Hepatocyte (in vitro differentiated cells): ENCODE data around the gene PCID2. TPM values are rescaled to one million over a fixed set of nuclear protein-coding genes. Genes with fewer than 3 reads are reported as not detected.
"Not testable (repeated sequence)": the region's sequence is repeated elsewhere in the genome, so short reads cannot be mapped to it uniquely, and the experiment has no call there.

ENCODE experiments used
- DNase-seq: peaks from one replicate; pipeline ENCODE4 v3.0.0-alpha.2; 2016; ENCODE audit warnings: low spot score
- H2AFZ ChIP-seq: fragments of 200-600 bp; sonication (generic); 2 replicates; pipeline ENCODE4 v1.6.0; 2016; ENCODE audit warnings: antibody characterized with exemption, mild to moderate bottlenecking
- H3K27ac ChIP-seq: fragments of 200-600 bp; sonication (generic); 2 replicates; pipeline ENCODE4 v1.5.1; 2016; ENCODE audit warnings: mild to moderate bottlenecking
- H3K27me3 ChIP-seq: fragments of 200-600 bp; sonication (generic); 2 replicates; pipeline ENCODE4 v1.6.1; 2016
- H3K36me3 ChIP-seq: fragments of 200-600 bp; sonication (generic); replicated peaks from 2 replicates; pipeline ENCODE4 v1.5.1; 2016; ENCODE audit warnings: low read depth; ENCODE audit not compliant: insufficient read depth
- H3K4me1 ChIP-seq: fragments of 200-600 bp; sonication (generic); 2 replicates; pipeline ENCODE4 v1.5.1; 2016; ENCODE audit warnings: mild to moderate bottlenecking, moderate library complexity; ENCODE audit not compliant: insufficient read depth
- H3K4me2 ChIP-seq: fragments of 200-600 bp; sonication (generic); 2 replicates; pipeline ENCODE4 v1.6.0; 2016
- H3K4me3 ChIP-seq: fragments of 200-600 bp; sonication (generic); 2 replicates; pipeline ENCODE4 v1.5.1; 2016; ENCODE audit warnings: mild to moderate bottlenecking
- H3K79me2 ChIP-seq: fragments of 200-600 bp; sonication (generic); 2 replicates; pipeline ENCODE4 v1.6.0; 2017; ENCODE audit warnings: mild to moderate bottlenecking
- H3K9me2 ChIP-seq: fragments of 200-600 bp; sonication (generic); replicated peaks from 2 replicates; pipeline ENCODE4 v1.6.0; 2017; ENCODE audit warnings: mild to moderate bottlenecking; ENCODE audit not compliant: insufficient read depth
- H3K9me3 ChIP-seq: fragments of 200-600 bp; sonication (generic); 2 replicates; pipeline ENCODE4 v1.5.1; 2016; ENCODE audit warnings: low read depth, mild to moderate bottlenecking
- H4K20me1 ChIP-seq: fragments of 200-600 bp; sonication (generic); 2 replicates; pipeline ENCODE4 v1.6.0; 2016; ENCODE audit warnings: mild to moderate bottlenecking; ENCODE audit not compliant: insufficient read depth, poor library complexity, severe bottlenecking
- CTCF ChIP-seq: fragments of 200-600 bp; sonication (generic); IDR thresholded peaks from 2 replicates; pipeline ENCODE4 v1.5.1; 2016; ENCODE audit warnings: antibody characterized with exemption, mild to moderate bottlenecking; ENCODE audit not compliant: poor library complexity
- EZH2 ChIP-seq: fragments of 200-600 bp; sonication (generic); IDR thresholded peaks from 2 replicates; pipeline ENCODE4 v1.6.1; 2016; ENCODE audit warnings: antibody characterized with exemption, mild to moderate bottlenecking, borderline replicate concordance
- EZH2phosphoT487 ChIP-seq: fragments of 200-600 bp; sonication (generic); IDR thresholded peaks from one replicate; pipeline ENCODE4 v1.6.1; 2018; ENCODE audit warnings: antibody characterized with exemption, mild to moderate bottlenecking, low read depth, moderate library complexity; ENCODE audit not compliant: unreplicated experiment, severe bottlenecking
- WGBS: methylation state at CpG from one replicate; pipeline ENCODE4 v1.1.6; 2016; ENCODE audit warnings: low lambda C conversion rate; ENCODE audit errors: missing lambda C conversion rate; 5-methylcytosine and 5-hydroxymethylcytosine counted together
- polyA plus RNA-seq: library from polyadenylated mRNA; unstranded; fragments of >200 nt; fragmentation: Nextera tagmentation; extraction: Ambion mirVana; gene quantifications from 2 replicates; pipeline ENCODE4 v1.2.1, GENCODE V29; 2016
- total RNA-seq: library from RNA; depleted of rRNA; stranded (reverse); fragments of >200 nt; gene quantifications from 2 replicates; pipeline ENCODE4 v1.2.3, GENCODE V29; 2014

PCID2 gene
- total and polyA plus RNA-seq, 2 experiments from 2014 or later, result 47.5 to 55.4 TPM

DNA sequence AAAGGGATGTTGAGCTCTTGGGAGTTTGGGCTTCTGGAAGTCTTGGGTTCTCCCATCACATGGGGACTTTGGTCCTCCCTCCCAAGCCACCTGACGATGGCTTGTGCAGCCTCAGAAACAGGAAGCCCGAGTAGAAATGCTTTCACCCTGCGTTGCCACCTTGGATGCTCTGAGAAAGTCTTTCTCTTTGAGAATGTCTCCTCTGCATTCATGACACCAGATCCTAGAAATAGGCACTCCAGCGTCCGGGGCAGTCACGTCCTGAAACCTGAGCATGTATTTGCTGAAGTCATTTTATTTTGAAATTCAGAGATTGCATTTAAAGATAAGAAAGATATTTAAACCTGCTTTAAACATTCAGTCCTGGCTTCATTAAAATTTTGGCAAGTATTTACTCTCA is 35.4 kb upstream of the PCID2 start:
- no peak for TF ChIP-seq CTCF
- no peak for TF ChIP-seq EZH2phosphoT487
- TF ChIP-seq EZH2, result no peak
- no peaks in the 10 kb centered on the region for H3K27me3 ChIP-seq
- no peaks in the 10 kb centered on the region for H3K9me2 ChIP-seq
- H3K4me1 ChIP-seq, result no peaks in the 10 kb centered on the region
- no peaks in the 10 kb centered on the region for H4K20me1 ChIP-seq
- H2AFZ ChIP-seq, result no peak overlapping the region
- H3K79me2 ChIP-seq, result no peaks in the 10 kb centered on the region
- no peaks in the 10 kb centered on the region for H3K36me3 ChIP-seq
- no peaks in the 10 kb centered on the region for H3K9me3 ChIP-seq
- WGBS, result 94% methylated on average over 6 of the region's 6 CpGs
- H3K27ac ChIP-seq, result no peak overlapping the region
- H3K4me3 ChIP-seq, result no peak overlapping the region
- DNase-seq, result no peak
- no peak overlapping the region for H3K4me2 ChIP-seq

DNA sequence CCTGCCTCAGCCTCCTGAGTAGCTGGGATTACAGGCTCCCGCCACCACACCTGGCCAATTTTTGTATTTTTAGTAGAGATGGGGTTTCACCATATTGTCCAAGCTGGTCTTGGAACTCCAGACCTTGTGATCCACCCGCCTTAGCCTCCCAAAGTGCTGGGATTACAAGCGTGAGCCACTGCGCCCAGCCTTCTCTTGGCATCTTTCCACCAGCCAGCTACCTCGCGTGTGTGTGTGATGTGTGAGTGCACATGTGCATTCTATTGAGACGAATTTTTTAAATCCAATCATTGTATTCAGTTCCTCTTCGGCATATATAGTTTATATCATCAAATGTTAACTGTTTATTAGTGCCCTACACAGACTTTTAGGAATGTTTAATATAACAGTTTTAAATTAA is 33.2 kb upstream of the PCID2 start:
- not testable (repeated sequence) for DNase-seq, H4K20me1 ChIP-seq, H3K79me2 ChIP-seq, H2AFZ ChIP-seq, H3K9me2 ChIP-seq, H3K9me3 ChIP-seq, H3K27me3 ChIP-seq, H3K4me3 ChIP-seq, H3K4me2 ChIP-seq, H3K27ac ChIP-seq, H3K4me1 ChIP-seq, H3K36me3 ChIP-seq
- WGBS, result 96% methylated on average over 8 of the region's 8 CpGs

DNA sequence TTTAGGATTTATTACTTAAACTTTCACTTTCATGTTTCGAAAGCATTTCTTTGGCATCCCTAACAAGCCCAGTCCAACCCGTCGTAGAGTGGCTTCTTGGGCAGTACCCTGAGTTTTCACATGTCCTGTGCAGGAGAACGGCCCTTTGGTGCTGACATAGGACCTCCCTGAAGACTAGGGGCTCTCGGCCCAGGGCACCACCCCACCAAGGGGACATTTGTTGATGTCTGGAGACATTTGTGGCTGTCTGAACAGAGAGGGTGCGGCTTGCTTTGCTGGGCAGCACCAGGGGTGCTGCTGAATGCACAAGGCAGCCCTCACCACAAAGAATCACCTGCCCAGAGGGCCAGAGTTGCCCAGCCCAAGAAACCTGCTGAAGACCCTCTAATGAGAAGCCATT is 31.5 kb upstream of the PCID2 start:
- Histone ChIP-seq H3K79me2 (no peaks in the 10 kb centered on the region), H3K4me3 (no peak overlapping the region), H3K27me3 (no peaks in the 10 kb centered on the region), H3K9me2 (no peaks in the 10 kb centered on the region), H4K20me1 (no peaks in the 10 kb centered on the region), H3K27ac (no peak overlapping the region), H2AFZ (no peak overlapping the region), H3K36me3 (no peaks in the 10 kb centered on the region), H3K4me1 (no peaks in the 10 kb centered on the region), H3K4me2 (no peak overlapping the region), H3K9me3 (no peaks in the 10 kb centered on the region)
- WGBS, result 98% methylated on average over 6 of the region's 6 CpGs
- no peak for DNase-seq
- TF ChIP-seq EZH2, result no peak
- TF ChIP-seq EZH2phosphoT487, result no peak
- no peak for TF ChIP-seq CTCF

- WGBS, result 98% methylated on average over 15 of the region's 15 CpGs
- no peaks in the 10 kb centered on the region for H3K36me3 ChIP-seq
Measured at GRCh38 chr13:113239357-113239756, 30.9 kb upstream of the PCID2 start.

More at GRCh38 chr13:113239357-113239756, 30.9 kb upstream of the PCID2 start:
- DNase-seq, result no peak
- Histone ChIP-seq H3K4me1 (no peaks in the 10 kb centered on the region), H3K9me2 (no peaks in the 10 kb centered on the region), H3K4me2 (no peak overlapping the region), H4K20me1 (no peaks in the 10 kb centered on the region), H2AFZ (no peak overlapping the region), H3K27ac (no peak overlapping the region), H3K4me3 (no peak overlapping the region), H3K79me2 (no peaks in the 10 kb centered on the region), H3K27me3 (no peaks in the 10 kb centered on the region), H3K9me3 (no peaks in the 10 kb centered on the region)
- TF ChIP-seq EZH2 (no peak), EZH2phosphoT487 (no peak), CTCF (no peak)
